Stimulated activated CD8-positive, alpha-beta memory T cell treated with anti-CD3 and anti-CD28 coated beads, Interleukin-7, amount 100 ng/mL, for 4 hours (primary cell): ENCODE data around the gene CPB2.

ENCODE experiments used
- DNase-seq, 2 donors: peaks; one replicate each; pipeline ENCODE4 v3.0.0-alpha.2; 2020; ENCODE audit warnings: low read depth in 2 of 2

Gene CPB2

DNA sequence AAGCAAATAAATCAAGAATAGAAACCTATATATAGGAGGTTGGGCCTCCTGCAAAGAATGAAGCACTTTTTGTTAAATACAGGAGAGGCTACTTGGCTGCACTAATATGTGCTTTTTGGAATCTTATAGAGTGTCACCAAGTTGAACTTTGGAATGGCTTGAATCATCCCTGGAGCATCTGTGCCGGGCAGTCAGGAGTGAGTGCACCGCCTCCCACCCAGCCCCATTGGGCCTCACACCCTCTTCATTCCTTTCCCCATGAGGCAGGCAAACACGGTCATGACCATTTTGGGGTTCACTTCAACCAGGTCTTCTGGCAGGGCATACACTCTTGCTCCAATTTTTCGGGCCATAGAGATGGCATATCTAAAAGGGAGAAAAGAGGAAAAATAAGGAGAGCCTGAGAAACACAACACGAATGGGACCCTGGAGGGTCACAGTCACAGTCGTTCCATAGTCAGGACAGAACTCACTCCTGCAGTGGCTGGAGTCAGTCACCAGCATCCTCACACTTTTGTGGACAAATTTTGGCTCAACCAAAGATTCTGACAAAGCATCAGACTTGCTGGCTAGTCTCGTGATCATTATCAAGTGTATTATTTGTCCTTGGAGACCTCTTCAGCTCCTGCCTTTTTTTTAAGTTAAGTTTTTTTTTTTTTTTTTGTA, 22.7 kb upstream of the CPB2 start:
- no peak for DNase-seq

GRCh38 chr13:46126552-46127357, 21.9 kb upstream of the CPB2 start:
- peak; percentile 33 to 36 for DNase-seq

- no peak for DNase-seq
These were observed 21.2 kb upstream of the CPB2 start for GRCh38 chr13:46126056-46126455.

- no peak for DNase-seq
These were observed 20.4 kb upstream of the CPB2 start for GRCh38 chr13:46124967-46125933.

DNA sequence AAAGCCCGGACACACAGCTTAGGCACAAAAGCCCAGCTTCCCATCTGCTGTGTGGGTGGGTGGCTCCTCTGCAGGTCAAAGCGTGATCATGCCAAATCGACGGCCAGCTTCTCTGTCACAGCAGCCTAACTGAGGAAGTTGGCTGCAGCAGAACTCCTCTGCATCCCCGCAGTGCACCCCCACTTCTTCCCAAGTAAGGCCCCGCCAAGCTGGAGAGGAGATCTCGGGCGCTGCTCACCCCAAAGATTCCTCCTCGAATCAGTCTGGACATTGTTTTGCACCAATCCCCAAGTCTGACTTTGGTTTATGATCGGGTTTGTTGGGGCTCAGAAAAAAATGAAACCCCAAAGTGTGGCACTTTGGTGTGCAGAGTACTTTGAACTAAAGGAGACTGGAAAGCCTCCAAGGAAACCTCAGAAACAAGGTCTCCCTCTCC, 19.7 kb upstream of the CPB2 start:
- DNase-seq: no peak

DNA sequence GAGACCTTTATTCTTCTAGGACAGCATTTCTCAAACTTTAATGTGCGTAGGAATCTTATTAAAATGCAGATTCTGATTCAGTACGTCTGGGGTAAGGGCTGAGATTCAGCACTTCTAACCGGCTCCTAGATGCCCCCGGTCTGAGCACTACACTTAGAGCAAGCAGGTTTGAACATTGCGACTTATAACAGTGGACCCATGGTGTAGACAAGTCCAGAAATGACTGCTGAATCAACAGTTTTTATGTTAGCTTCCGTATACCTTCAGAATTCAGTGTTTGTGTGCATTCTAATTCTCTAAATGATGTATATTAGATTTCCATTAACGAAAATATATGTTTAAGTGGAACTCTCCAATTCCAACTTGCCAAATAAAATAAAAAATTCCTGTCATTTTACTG, 17.5 kb upstream of the CPB2 start:
- DNase-seq: no peak

- no peak for DNase-seq
These were observed 16.8 kb upstream of the CPB2 start for GRCh38 chr13:46121597-46122163.

- no peak for DNase-seq
These were observed 16.2 kb upstream of the CPB2 start for GRCh38 chr13:46121033-46121432.

DNA sequence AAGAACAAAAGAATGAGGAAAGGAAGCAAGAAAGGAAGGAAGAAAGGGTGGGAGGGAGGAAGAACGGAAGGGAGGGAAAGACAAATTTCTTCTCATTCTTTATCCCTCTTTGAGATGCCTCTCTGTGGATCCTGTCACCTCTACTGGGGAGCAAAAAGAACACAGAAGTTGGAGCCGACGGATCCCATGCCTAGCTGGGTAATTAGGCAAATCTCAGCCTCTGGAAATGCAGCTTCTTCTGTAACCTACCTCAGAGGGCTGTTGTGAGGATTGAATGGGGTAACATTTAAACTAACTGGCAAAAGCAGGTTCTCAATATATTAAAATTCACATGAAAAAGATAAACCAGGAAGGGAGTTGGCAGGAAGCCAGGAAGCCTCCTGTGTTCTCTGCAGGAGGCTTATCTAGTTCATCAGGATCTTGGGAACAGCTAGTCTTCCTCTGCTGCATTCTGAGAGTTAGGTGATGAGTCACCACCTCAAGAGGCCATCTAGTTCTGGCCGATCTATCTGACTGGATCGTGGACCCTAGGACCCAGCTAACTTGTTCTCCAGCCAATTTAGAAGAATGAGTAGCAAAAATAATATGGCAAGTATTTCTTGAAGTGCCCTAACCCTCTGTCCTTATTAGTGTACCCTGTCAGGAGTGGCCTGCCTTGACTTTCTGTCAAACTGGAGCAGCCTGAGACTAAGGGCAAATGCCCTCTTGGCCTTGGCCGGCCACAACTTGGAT, 15.2 kb upstream of the CPB2 start:
- no peak for DNase-seq

GRCh38 chr13:46116653-46117502, 12.0 kb upstream of the CPB2 start:
- no peak for DNase-seq

GRCh38 chr13:46114613-46115012, 9.8 kb upstream of the CPB2 start:
- DNase-seq: no peak

GRCh38 chr13:46113596-46113995, 8.8 kb upstream of the CPB2 start:
- DNase-seq: no peak

- no peak for DNase-seq
These were observed 6.3 kb upstream of the CPB2 start for GRCh38 chr13:46111151-46111550.

GRCh38 chr13:46109451-46109850, 4.6 kb upstream of the CPB2 start:
- DNase-seq: no peak

- no peak for DNase-seq
These were observed 2.1 kb upstream of the CPB2 start for GRCh38 chr13:46106839-46107371.

DNA sequence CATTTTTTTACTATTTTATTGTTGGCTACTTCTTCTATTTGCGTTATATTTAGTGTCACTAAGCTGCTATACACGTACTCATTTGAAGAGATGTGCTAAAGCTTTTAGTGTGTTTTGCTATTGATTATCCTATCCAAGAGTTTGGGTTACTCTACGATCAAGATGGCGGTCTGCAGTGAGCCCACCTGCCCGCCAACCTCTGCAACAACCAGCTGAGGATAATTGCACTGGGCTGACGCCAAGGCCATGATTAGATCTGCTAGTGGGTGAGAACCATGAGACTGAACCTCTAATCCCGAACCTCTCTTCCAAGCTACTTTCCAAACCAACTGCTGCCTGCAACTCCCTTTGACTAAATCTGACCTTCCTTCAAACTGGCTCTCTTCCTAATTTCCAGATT, 1.8 kb downstream of the CPB2 start:
- no peak for DNase-seq

DNA sequence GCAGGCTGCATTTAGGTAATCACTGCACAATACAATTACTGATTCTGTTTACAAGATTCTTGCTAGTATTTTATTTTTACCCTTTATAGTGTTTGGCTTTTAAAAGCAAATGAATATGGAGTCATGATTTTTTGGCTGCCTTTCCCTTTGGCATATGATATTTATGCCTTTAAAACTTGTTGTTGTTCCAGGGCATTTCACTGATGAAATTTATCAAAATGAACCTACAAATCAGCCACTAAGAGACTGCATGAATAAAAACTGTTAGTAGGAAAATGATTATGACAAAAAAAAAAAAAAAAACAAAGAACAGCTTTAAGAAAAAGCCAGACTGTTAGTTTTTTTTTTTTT, 2.6 kb downstream of the CPB2 start:
- DNase-seq: no peak

DNA sequence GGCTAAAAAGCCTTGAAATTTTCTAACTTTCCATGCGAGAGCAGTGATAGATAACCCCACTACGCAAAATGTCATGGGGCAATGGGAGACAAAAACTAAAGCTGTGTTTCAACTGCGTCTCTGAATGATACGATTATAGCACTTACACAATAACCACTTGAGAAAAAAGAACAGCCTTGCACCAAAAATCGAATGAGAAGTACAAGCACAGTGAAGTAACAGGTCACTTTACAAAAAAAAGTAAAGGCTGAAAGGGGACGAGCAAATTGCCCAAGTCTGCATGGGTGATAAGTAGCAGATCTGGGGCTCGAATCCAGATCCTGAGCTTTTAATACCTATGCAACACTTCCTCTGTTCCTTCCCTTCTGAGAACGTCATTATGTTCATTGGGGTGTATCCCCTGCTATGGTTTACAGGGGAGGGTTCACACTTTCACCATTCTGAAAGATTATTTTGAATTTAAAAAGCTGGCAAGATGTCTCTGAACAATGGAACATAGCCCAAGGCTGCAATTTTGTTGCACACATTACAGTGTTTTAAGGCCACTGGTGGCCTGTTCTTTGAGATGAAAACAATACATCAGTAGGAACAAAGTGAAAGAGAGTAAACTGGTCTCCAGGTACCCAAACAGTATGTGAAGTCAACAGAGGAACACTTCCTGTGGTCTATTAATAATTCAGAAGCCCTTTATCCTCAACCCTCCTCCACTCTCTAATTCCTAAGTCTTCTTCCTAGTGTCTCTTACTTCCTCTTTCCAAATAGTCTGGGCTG, 3.2 kb downstream of the CPB2 start:
- DNase-seq: no peak

DNA sequence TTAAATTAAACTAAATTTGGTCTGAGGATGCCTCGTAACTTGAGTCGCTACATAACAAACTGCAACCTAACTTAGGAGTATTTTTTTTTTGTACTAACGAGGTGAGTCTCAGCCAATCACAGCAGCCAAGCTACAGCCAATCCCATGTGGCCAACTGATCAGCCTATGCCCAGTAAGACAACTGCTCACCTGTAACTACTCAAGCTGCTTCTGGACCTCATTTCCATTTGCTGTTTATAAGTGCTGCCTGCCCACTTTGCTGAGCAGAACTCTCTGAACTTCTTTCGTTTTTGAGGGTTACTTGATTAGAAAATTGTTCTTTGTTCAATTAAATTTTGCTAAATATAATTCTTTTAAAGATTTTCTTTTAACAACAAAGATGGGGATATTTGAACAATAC, 3.8 kb downstream of the CPB2 start:
- no peak for DNase-seq
